NCI-H2227 (cell line): ENCODE measurements around the gene RBFOX2.

Experiments
- DNase-seq: peaks from one replicate; lab custom pipeline; 2025; ENCODE audit not compliant: unreplicated experiment; lab: John Stamatoyannopoulos, UW

RBFOX2 gene

GRCh38 chr22:35903571-35904335 lies 124.9 kb downstream of the RBFOX2 start:
- DNase-seq: no peak

- no peak for DNase-seq
Measured at GRCh38 chr22:35900483-35901168, 128.0 kb downstream of the RBFOX2 start.

- no peak for DNase-seq
Measured at GRCh38 chr22:35899736-35900135, 128.9 kb downstream of the RBFOX2 start.

- DNase-seq: no peak
Measured at GRCh38 chr22:35896111-35896705, 132.4 kb downstream of the RBFOX2 start.

- DNase-seq: peak; percentile 12
Measured at GRCh38 chr22:35894937-35895708, 133.5 kb downstream of the RBFOX2 start.

- peak; percentile 9 for DNase-seq
Measured at GRCh38 chr22:35894464-35894878, 134.2 kb downstream of the RBFOX2 start.

- DNase-seq: no peak
Measured at GRCh38 chr22:35893698-35894097, 134.9 kb downstream of the RBFOX2 start.

GRCh38 chr22:35892192-35892591 lies 136.4 kb downstream of the RBFOX2 start:
- DNase-seq: no peak

- DNase-seq: no peak
Measured at GRCh38 chr22:35891442-35891841, 137.2 kb downstream of the RBFOX2 start.

GRCh38 chr22:35889071-35889470 lies 139.6 kb downstream of the RBFOX2 start:
- no peak for DNase-seq

GRCh38 chr22:35888181-35888870 lies 140.3 kb downstream of the RBFOX2 start:
- DNase-seq: no peak

- DNase-seq: no peak
Measured at GRCh38 chr22:35887296-35887875, 141.2 kb downstream of the RBFOX2 start.

- no peak for DNase-seq
Measured at GRCh38 chr22:35886309-35886708, 142.3 kb downstream of the RBFOX2 start.

- DNase-seq: no peak
Measured at GRCh38 chr22:35884529-35884928, 144.1 kb downstream of the RBFOX2 start.

- no peak for DNase-seq
Measured at GRCh38 chr22:35883031-35883620, 145.5 kb downstream of the RBFOX2 start.

- DNase-seq: no peak
Measured at GRCh38 chr22:35882211-35883030, 146.2 kb downstream of the RBFOX2 start.

- no peak for DNase-seq
Measured at GRCh38 chr22:35879351-35879750, 149.3 kb downstream of the RBFOX2 start.

GRCh38 chr22:35873426-35873825 lies 155.2 kb downstream of the RBFOX2 start:
- DNase-seq: no peak

- no peak for DNase-seq
Measured at GRCh38 chr22:35872451-35872850, 156.2 kb downstream of the RBFOX2 start.
